GM12874 (cell line): Measurements from ENCODE around the gene PCDHB5.

ENCODE experiments used
- TF ChIP-seq, protein P1 (sequence below): IDR thresholded peaks from 2 replicates; pipeline ENCODE4 v1.5.1; 2011; ENCODE audit warnings: low read depth, mild to moderate bottlenecking, control low read depth, low read length, moderate library complexity; ENCODE audit not compliant: insufficient read depth

Gene PCDHB5

GRCh38 chr5:141135030-141135717 lies at the start of gene PCDHB5:
Gene PCDHB5 (plus strand): TSS chr5:141135206. CDS start chr5:141135435, 229 bp downstream.
- TF ChIP-seq, protein P1, sequence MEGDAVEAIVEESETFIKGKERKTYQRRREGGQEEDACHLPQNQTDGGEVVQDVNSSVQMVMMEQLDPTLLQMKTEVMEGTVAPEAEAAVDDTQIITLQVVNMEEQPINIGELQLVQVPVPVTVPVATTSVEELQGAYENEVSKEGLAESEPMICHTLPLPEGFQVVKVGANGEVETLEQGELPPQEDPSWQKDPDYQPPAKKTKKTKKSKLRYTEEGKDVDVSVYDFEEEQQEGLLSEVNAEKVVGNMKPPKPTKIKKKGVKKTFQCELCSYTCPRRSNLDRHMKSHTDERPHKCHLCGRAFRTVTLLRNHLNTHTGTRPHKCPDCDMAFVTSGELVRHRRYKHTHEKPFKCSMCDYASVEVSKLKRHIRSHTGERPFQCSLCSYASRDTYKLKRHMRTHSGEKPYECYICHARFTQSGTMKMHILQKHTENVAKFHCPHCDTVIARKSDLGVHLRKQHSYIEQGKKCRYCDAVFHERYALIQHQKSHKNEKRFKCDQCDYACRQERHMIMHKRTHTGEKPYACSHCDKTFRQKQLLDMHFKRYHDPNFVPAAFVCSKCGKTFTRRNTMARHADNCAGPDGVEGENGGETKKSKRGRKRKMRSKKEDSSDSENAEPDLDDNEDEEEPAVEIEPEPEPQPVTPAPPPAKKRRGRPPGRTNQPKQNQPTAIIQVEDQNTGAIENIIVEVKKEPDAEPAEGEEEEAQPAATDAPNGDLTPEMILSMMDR: peak; percentile 9; the same call in 1 of the 2 replicates

DNA sequence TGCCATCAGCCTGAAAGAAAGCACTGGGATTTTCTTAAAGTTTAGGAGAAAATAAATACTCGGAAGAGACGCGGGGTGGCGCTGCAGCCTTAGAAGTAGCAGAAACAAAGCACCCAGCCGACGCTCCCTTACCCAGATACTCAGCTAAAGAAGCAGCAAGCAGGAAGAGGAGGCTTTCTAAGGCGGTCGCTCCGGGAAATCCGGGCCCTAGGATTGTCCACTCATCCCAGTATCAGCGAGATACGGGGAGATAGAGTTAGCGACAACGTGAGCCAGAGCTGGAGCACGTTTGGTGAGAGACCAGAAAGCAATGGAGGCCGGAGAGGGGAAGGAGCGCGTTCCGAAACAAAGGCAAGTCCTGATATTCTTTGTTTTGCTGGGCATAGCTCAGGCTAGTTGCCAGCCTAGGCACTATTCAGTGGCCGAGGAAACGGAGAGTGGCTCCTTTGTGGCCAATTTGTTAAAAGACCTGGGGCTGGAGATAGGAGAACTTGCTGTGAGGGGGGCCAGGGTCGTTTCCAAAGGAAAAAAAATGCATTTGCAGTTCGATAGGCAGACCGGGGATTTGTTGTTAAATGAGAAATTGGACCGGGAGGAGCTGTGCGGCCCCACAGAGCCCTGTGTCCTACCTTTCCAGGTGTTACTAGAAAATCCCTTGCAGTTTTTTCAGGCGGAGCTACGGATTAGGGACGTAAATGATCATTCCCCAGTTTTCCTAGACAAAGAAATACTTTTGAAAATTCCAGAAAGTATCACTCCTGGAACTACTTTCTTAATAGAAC lies 40.3 kb upstream of the PCDHB5 start, which contains the start of gene PCDHB2:
Gene PCDHB2, plus strand, starts transcription at position 135 of the 782 bp plus-strand sequence. Its CDS starts 176 bp downstream, at position 311.
- TF ChIP-seq, protein P1: no peak

- TF ChIP-seq, protein P1: no peak
These were observed 39.8 kb upstream of the PCDHB5 start for GRCh38 chr5:141095263-141095641.

GRCh38 chr5:141100243-141100805 lies 34.7 kb upstream of the PCDHB5 start, which contains the start of gene PCDHB3:
Gene PCDHB3 (plus strand): TSS chr5:141100473. CDS start chr5:141100650, 177 bp downstream.
- TF ChIP-seq, protein P1: peak; percentile 19; the same call in 1 of the 2 replicates

DNA sequence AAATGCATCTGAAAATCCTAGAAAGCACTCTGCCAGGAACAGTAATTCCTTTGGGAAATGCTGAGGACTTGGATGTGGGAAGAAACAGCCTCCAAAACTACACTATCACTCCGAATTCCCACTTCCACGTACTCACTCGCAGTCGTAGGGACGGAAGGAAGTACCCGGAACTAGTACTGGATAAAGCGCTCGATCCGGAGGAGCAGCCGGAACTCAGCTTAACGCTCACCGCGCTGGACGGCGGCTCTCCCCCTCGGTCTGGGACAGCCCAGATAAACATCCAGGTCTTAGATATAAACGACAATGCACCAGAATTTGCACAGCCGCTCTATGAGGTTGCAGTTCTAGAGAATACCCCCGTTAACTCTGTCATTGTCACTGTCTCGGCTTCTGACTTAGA lies 33.9 kb upstream of the PCDHB5 start:
- TF ChIP-seq, protein P1: no peak

DNA sequence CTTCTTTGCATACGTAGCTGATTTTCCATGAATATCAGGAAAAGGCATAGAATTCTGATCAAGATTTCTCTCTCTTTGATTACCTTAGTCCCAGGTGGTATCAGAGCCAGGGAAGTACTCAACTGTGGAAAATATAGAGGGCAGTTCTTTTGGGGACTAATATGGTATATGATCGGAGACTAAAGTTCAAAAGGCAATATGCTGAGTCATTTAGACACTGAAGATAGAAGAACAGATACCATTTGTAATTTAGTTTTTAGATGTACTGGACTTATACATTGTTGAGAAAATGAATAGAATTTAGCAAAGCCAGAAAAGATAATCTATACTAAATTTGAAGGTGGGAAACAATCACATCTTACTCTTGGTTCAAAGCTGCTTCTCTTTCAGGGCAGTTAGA lies 29.7 kb upstream of the PCDHB5 start:
- TF ChIP-seq, protein P1: no peak

DNA sequence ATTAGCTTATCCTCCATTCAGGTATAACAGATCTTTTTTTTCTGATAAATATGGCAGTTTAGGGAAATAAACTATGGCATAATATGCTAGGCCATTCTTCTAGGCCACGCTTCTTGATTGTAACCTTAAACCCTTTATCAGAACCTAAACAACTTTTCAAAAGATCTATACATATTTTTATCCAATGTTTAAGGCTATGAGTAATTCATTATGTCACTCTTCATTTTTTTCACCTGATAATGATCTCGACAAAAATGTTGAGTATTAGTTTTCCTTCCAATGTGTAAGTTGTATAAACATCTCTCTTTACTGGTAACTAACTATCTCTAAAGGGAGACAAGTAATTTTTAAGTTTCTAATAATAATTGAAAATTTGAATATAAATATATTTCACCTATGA lies 15.8 kb upstream of the PCDHB5 start:
- TF ChIP-seq, protein P1: no peak
